SU-DHL-6 (cell line): Measurements from ENCODE around the gene SCN2B.

Experiments
- H2AFZ ChIP-seq: fragments of 200-600 bp; sonication (generic); 2 replicates; pipeline ENCODE4 v1.6.1; 2014; ENCODE audit warnings: low read depth, mild to moderate bottlenecking, moderate library complexity, mixed read lengths, antibody characterized with exemption, low read length; ENCODE audit not compliant: severe bottlenecking
- H3F3A ChIP-seq: fragments of 200-600 bp; shearing (Covaris generic); 2 replicates; pipeline ENCODE4 v1.6.0; 2016; ENCODE audit warnings: antibody characterized with exemption, mild to moderate bottlenecking; ENCODE audit not compliant: insufficient read depth
- H3K27ac ChIP-seq: fragments of 200-600 bp; sonication (generic); 2 replicates; pipeline ENCODE4 v1.5.1; 2016; ENCODE audit warnings: low read depth, mild to moderate bottlenecking, low read length, moderate library complexity, mixed read lengths
- H3K27me3 ChIP-seq: fragments of 200-600 bp; sonication (generic), shearing (Covaris generic); 2 replicates; pipeline ENCODE4 v1.6.0; 2014; ENCODE audit warnings: mild to moderate bottlenecking, low read length
- H3K36me3 ChIP-seq: fragments of 200-600 bp; sonication (generic); 2 replicates; pipeline ENCODE4 v1.6.1; 2014; ENCODE audit warnings: mild to moderate bottlenecking, low read length, mixed read lengths
- H3K4me2 ChIP-seq: fragments of 300-600, 200-600 bp; shearing (Covaris generic), sonication (generic); 2 replicates; pipeline ENCODE4 v1.6.0; 2014; ENCODE audit warnings: low read length, low read depth, mild to moderate bottlenecking; ENCODE audit not compliant: poor library complexity, severe bottlenecking
- H3K4me3 ChIP-seq: fragments of 200-600 bp; sonication (generic); 2 replicates; pipeline ENCODE4 v1.5.1; 2014; ENCODE audit warnings: antibody characterized with exemption, low read length, mild to moderate bottlenecking, mixed read lengths; ENCODE audit not compliant: insufficient read depth, poor library complexity, severe bottlenecking
- H3K79me2 ChIP-seq: fragments of 200-600 bp; sonication (generic); 2 replicates; pipeline ENCODE4 v1.6.1; 2014; ENCODE audit warnings: mild to moderate bottlenecking, low read length, moderate library complexity; ENCODE audit not compliant: insufficient read depth
- H3K9ac ChIP-seq: fragments of 200-600 bp; sonication (generic); 2 replicates; pipeline ENCODE4 v1.7.0; 2014; ENCODE audit warnings: mild to moderate bottlenecking, low read length
- H3K9me2 ChIP-seq: fragments of 200-600 bp; sonication (generic); replicated peaks from 2 replicates; pipeline ENCODE4 v1.6.1; 2014; ENCODE audit warnings: low read length; ENCODE audit not compliant: insufficient read depth
- H3K9me3 ChIP-seq: fragments of 200-600 bp; sonication (generic); 2 replicates; pipeline ENCODE4 v1.6.1; 2014; ENCODE audit warnings: low read length, mixed read lengths; ENCODE audit not compliant: insufficient read depth
- H4K20me1 ChIP-seq: fragments of 200-600 bp; sonication (generic); 2 replicates; pipeline ENCODE4 v1.6.1; 2014; ENCODE audit warnings: low read depth, mild to moderate bottlenecking, antibody characterized with exemption, low read length, moderate library complexity, mixed read lengths
- EZH2phosphoT487 ChIP-seq: fragments of 200-600 bp; sonication (generic), shearing (Covaris generic); conservative IDR thresholded peaks from 2 replicates; pipeline ENCODE4 v1.6.1; 2018; ENCODE audit warnings: mild to moderate bottlenecking, antibody characterized with exemption, low read length, moderate library complexity, mixed read lengths
- TF ChIP-seq, protein P1 (sequence below): fragments of 200-600 bp; sonication (generic); IDR thresholded peaks from one replicate; pipeline ENCODE4 v1.5.1; 2017; ENCODE audit warnings: antibody characterized with exemption, mild to moderate bottlenecking, low read length, moderate library complexity; ENCODE audit not compliant: insufficient read depth, poor library complexity, severe bottlenecking

The SCN2B gene

DNA sequence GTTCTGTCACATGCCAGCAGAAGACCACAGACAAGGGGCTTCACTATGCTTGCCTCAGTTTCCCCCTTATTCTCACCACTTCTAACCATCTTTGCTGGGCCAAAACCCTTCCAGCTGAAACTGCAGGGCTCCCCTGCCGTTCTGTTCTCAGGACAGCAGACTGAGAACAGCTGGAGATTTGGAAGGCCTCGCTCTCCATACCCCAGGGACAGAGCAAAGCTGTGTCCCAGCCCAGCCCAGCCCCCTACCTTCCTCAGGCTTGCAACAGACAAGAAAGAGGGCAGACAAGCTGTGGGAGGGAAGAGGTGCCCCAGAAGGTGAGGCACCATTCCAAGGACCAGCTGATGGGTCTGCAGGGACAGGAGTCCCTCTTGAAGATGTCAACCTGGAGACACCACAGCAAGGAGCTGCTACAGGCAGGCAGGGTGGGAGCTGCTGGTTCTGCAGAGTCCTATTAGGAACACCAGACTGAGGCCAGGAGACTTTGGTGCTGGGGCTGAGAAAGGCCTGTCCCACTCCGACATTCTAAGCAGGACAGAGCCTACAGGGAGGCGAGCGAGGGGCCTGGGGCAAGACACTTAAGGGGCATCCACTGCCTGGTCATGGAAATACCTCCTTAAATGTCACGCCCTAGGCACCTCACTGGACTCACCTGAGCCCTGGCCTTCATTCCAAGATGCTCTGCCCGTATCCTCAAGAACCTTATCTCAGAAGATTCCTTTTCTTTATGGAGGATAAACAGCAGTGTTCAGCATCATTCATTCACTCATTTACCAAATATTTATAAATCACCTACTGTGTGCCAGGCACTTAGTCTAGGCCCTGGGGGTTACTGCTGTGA, 6.9 kb downstream of the SCN2B start:
- Histone ChIP-seq H3K9me2 (no peaks in the 10 kb centered on the region), H4K20me1 (no peaks in the 10 kb centered on the region), H3K27ac (no peak overlapping the region), H3K36me3 (no peaks in the 10 kb centered on the region), H3K9ac (no peak overlapping the region), H3K4me2 (no peak overlapping the region), H3K9me3 (no peaks in the 10 kb centered on the region), H3K79me2 (no peaks in the 10 kb centered on the region), H3K27me3 (no peaks in the 10 kb centered on the region), H3F3A (no peaks in the 10 kb centered on the region), H2AFZ (no peak overlapping the region), H3K4me3 (no peak overlapping the region)
- no peak for TF ChIP-seq EZH2phosphoT487

DNA sequence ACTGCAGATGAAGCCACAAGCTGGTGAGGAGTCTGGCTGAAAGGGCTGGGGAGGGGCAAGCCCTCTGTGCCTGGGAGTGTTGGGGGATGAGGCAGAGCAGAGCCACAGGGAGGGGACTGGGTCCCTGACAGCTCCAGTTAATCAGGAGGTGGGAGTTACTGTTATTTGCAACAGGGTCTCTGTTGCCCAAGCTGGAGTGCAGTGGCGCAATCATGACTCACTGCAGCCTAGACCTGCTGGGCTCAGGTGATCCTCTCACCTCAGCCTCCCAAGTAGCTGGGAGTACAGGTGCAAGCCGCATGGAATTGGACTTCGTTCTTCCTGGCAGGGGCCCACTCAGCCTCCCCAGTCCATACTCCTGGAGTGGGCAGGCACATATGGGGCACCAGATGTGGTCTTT, 7.7 kb downstream of the SCN2B start:
- Histone ChIP-seq H3K4me2 (no peak overlapping the region), H3K36me3 (no peaks in the 10 kb centered on the region), H3K27me3 (no peaks in the 10 kb centered on the region), H2AFZ (no peak overlapping the region), H3K9me3 (no peaks in the 10 kb centered on the region), H4K20me1 (no peaks in the 10 kb centered on the region), H3K9ac (no peak overlapping the region), H3K27ac (no peak overlapping the region), H3F3A (no peaks in the 10 kb centered on the region), H3K4me3 (no peak overlapping the region), H3K79me2 (no peaks in the 10 kb centered on the region), H3K9me2 (no peaks in the 10 kb centered on the region)
- TF ChIP-seq, protein P1, sequence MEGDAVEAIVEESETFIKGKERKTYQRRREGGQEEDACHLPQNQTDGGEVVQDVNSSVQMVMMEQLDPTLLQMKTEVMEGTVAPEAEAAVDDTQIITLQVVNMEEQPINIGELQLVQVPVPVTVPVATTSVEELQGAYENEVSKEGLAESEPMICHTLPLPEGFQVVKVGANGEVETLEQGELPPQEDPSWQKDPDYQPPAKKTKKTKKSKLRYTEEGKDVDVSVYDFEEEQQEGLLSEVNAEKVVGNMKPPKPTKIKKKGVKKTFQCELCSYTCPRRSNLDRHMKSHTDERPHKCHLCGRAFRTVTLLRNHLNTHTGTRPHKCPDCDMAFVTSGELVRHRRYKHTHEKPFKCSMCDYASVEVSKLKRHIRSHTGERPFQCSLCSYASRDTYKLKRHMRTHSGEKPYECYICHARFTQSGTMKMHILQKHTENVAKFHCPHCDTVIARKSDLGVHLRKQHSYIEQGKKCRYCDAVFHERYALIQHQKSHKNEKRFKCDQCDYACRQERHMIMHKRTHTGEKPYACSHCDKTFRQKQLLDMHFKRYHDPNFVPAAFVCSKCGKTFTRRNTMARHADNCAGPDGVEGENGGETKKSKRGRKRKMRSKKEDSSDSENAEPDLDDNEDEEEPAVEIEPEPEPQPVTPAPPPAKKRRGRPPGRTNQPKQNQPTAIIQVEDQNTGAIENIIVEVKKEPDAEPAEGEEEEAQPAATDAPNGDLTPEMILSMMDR = no peak
- no peak for TF ChIP-seq EZH2phosphoT487

DNA sequence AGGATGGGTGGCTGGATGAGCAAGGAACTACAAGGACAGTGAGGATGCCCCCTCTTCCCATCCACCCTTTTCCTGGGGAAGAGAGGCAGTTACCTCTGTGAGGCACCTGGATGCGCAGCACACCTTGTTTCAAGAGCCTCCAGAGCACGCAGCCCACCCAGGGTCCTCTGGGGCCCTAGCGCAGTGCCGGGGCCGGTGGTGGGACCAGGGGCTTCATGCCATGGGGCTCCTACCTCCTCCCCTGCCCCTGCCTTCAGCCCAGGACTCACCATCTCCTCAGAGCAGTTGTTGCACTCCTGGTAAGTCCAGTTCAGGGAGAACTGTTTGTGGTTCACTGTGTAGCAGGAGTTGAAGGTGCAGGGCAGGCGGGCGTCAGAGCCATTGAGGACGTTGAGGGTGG, 8.1 kb downstream of the SCN2B start:
- Histone ChIP-seq H3K79me2 (no peaks in the 10 kb centered on the region), H3K36me3 (no peaks in the 10 kb centered on the region), H3K4me2 (no peak overlapping the region), H3F3A (no peaks in the 10 kb centered on the region), H3K9me3 (no peaks in the 10 kb centered on the region), H3K9ac (no peak overlapping the region), H3K27me3 (no peaks in the 10 kb centered on the region), H3K9me2 (no peaks in the 10 kb centered on the region), H3K27ac (no peak overlapping the region), H3K4me3 (no peak overlapping the region), H4K20me1 (no peaks in the 10 kb centered on the region), H2AFZ (no peak overlapping the region)
- TF ChIP-seq, protein P1 = no peak
- TF ChIP-seq EZH2phosphoT487 = no peak

DNA sequence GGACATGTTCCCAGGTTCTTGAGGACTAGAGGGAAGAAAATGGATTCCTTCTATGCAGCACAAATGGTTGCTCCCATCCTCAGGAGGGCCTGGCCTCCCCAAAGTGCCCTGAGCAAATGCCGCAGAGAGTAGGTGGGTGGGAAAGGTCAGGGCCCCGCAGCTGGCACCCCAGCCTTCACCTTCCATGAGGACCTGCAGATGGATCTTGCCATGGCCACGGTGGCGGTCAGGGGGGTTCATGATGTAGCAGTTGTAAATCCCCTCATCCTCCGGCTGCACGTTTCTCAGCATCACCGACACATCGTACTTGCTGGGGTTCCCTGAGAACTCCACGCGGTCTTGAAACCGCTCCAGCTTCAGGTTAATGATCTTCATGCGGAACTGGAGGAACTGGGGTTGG, 8.5 kb downstream of the SCN2B start:
- no peak for TF ChIP-seq EZH2phosphoT487
- TF ChIP-seq, protein P1 = no peak
- Histone ChIP-seq H3K36me3 (no peaks in the 10 kb centered on the region), H3F3A (no peaks in the 10 kb centered on the region), H3K9ac (no peak overlapping the region), H4K20me1 (no peaks in the 10 kb centered on the region), H3K79me2 (no peaks in the 10 kb centered on the region), H3K27ac (no peak overlapping the region), H3K9me2 (no peaks in the 10 kb centered on the region), H3K4me3 (no peak overlapping the region), H3K9me3 (no peaks in the 10 kb centered on the region), H2AFZ (no peak overlapping the region), H3K27me3 (no peaks in the 10 kb centered on the region), H3K4me2 (no peak overlapping the region)
